Keratinocyte (primary cell): ENCODE results near the gene OR56A5. TPM values are rescaled to one million over a fixed set of nuclear protein-coding genes. Genes with fewer than 3 reads are reported as not detected.

Source experiments
- DNase-seq: peaks from one replicate; pipeline ENCODE4 v3.0.0-alpha.2; 2011; ENCODE audit warnings: low read depth, missing footprints, low spot score
- FAIRE-seq: peaks from 2 replicates; lab custom pipeline; 2011; peaks lifted over from hg19 to GRCh38; lab: Jason Lieb, UNC
- H2AFZ ChIP-seq: 2 replicates; pipeline ENCODE4 v1.6.0; 2012; ENCODE audit warnings: low read length, control low read depth, inconsistent platforms; ENCODE audit not compliant: control insufficient read depth
- H3K27ac ChIP-seq: 2 replicates; pipeline ENCODE4 v1.5.1; 2011; ENCODE audit warnings: low read length; ENCODE audit not compliant: control insufficient read depth, insufficient read depth
- H3K27me3 ChIP-seq: 3 replicates; pipeline ENCODE4 v1.6.0; 2011; ENCODE audit warnings: low read length; ENCODE audit not compliant: control insufficient read depth, insufficient read depth; ENCODE audit errors: extremely low read depth
- H3K36me3 ChIP-seq, 2 experiments: 2 replicates in 1 of 2; 3 replicates in 1 of 2; pipeline ENCODE4 v1.5.1; 2011; ENCODE audit warnings: low read length in 2 of 2, mild to moderate bottlenecking in 1 of 2; ENCODE audit not compliant: control insufficient read depth in 2 of 2, insufficient read depth in 2 of 2; ENCODE audit errors: extremely low read depth in 1 of 2
- H3K4me1 ChIP-seq: 3 replicates; pipeline ENCODE4 v1.5.1; 2011; ENCODE audit warnings: low read length; ENCODE audit not compliant: control insufficient read depth, insufficient read depth; ENCODE audit errors: extremely low read depth
- H3K4me2 ChIP-seq: 3 replicates; pipeline ENCODE4 v1.6.0; 2011; ENCODE audit warnings: low read depth, low read length; ENCODE audit not compliant: control insufficient read depth, insufficient read depth; ENCODE audit errors: extremely low read depth
- H3K4me3 ChIP-seq, 3 experiments: fragments of 200-600 bp in 1 of 3; sonication (generic) in 1 of 3; 2 replicates in 2 of 3; 3 replicates in 1 of 3; pipeline ENCODE4 v1.5.1; 2011 to 2016; ENCODE audit warnings: low read length in 3 of 3, mild to moderate bottlenecking in 3 of 3, control low read depth in 2 of 3, inconsistent platforms in 1 of 3, low read depth in 1 of 3, mixed read lengths in 1 of 3, mixed run types in 1 of 3, moderate library complexity in 1 of 3; ENCODE audit not compliant: control insufficient read depth in 2 of 3, insufficient read depth in 2 of 3; ENCODE audit errors: extremely low read depth in 1 of 3
- H3K79me2 ChIP-seq: 2 replicates; pipeline ENCODE4 v1.6.0; 2012; ENCODE audit warnings: low read length; ENCODE audit not compliant: control insufficient read depth, insufficient read depth
- H3K9ac ChIP-seq: 3 replicates; pipeline ENCODE4 v1.6.0; 2011; ENCODE audit warnings: low read length; ENCODE audit not compliant: control insufficient read depth, insufficient read depth; ENCODE audit errors: extremely low read depth
- H3K9me1 ChIP-seq: 3 replicates; pipeline ENCODE4 v1.6.0; 2011; ENCODE audit warnings: low read length; ENCODE audit not compliant: control insufficient read depth, insufficient read depth; ENCODE audit errors: extremely low read depth
- H3K9me3 ChIP-seq: 2 replicates; pipeline ENCODE4 v1.5.1; 2012; ENCODE audit warnings: low read depth, low read length; ENCODE audit not compliant: control insufficient read depth
- H4K20me1 ChIP-seq: 3 replicates; pipeline ENCODE4 v1.6.0; 2011; ENCODE audit warnings: low read length; ENCODE audit not compliant: control insufficient read depth, insufficient read depth; ENCODE audit errors: extremely low read depth
- EZH2 ChIP-seq: IDR thresholded peaks from one replicate; pipeline ENCODE4 v1.6.1; 2012; ENCODE audit warnings: inconsistent platforms, mild to moderate bottlenecking, low read length, moderate library complexity
- dilution Hi-C: fragments of 300-500 bp; cut with MboI; formaldehyde crosslinking; loops from one replicate; pipeline ENCODE4 v1.7.0; 2020; ENCODE audit warnings: low sequenced_read_pairs; ENCODE audit not compliant: extremely low pct_ligation_motif_present
- polyA plus RNA-seq, 5 experiments: library from polyadenylated mRNA; depleted of rRNA in 3 of 5; stranded (reverse) in 3 of 5; stranded (forward) in 1 of 5; unstranded in 1 of 5; fragments of >200 nt; gene quantifications; 1 replicate in 1 of 5; 2 replicates in 3 of 5; 3 replicates in 1 of 5; pipeline versions ENCODE4 v1.2.1 to v1.2.3, GENCODE V29; 2011 to 2012; ENCODE audit warnings: missing spikeins in 2 of 5, low read depth in 1 of 5, low replicate concordance in 1 of 5
- small RNA-seq, 3 experiments: library from RNA; depleted of rRNA; stranded (forward); fragments of <200 nt; gene quantifications; one replicate each; pipeline ENCODE3, GENCODE V24; 2012; ENCODE audit warnings: low read depth in 3 of 3, low replicate concordance in 1 of 3; ENCODE audit not compliant: insufficient read length in 3 of 3
- TF ChIP-seq, protein P1 (sequence below), 3 experiments: IDR thresholded peaks in 1 of 3; conservative IDR thresholded peaks in 1 of 3; optimal IDR thresholded peaks in 1 of 3; 2 replicates in 2 of 3; 3 replicates in 1 of 3; pipeline versions ENCODE3 to v1.5.1; 2011; ENCODE audit warnings: low read length in 3 of 3, mild to moderate bottlenecking in 3 of 3, moderate library complexity in 2 of 3, control low read depth in 1 of 3, inconsistent platforms in 1 of 3; ENCODE audit not compliant: insufficient read depth in 2 of 3; ENCODE audit errors: extremely low read depth in 1 of 3

The OR56A5 gene
- polyA plus RNA-seq, 1 donor (not counting 4 experiments of a cell fraction or from before 2014, with no cell fraction given), result not detected

DNA sequence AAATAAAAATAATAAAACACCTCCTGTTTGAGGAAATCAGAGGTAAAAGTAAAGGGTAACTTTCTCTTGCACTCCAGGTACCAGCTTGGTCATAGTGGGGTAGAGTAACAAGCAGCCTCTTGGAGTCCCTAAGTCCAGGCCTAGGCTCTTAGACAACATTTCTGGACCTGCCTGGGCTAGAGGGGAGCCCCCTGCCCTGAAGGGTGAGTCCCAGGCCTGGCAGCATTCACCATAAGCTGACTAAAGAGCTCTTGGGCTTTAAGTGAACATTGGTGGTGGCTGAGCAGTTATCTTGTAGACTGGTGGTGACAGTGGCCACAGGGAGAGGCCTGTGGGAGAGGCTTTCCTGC is 44.9 kb downstream of the OR56A5 start:
- Histone ChIP-seq H3K9ac (peak overlapping the region; percentile 15), H3K4me1 (peaks cover 12% of the 10 kb centered on the region), H2AFZ (no peak overlapping the region), H3K4me3 (no peak overlapping the region), H3K79me2 (no peaks in the 10 kb centered on the region), H3K27ac (peak overlapping the region; percentile 73), H3K4me2 (no peak overlapping the region), H3K9me3 (no peaks in the 10 kb centered on the region), H4K20me1 (no peaks in the 10 kb centered on the region), H3K9me1 (no peaks in the 10 kb centered on the region), H3K27me3 (no peaks in the 10 kb centered on the region), H3K36me3 (no peaks in the 10 kb centered on the region)
- TF ChIP-seq, protein P1, sequence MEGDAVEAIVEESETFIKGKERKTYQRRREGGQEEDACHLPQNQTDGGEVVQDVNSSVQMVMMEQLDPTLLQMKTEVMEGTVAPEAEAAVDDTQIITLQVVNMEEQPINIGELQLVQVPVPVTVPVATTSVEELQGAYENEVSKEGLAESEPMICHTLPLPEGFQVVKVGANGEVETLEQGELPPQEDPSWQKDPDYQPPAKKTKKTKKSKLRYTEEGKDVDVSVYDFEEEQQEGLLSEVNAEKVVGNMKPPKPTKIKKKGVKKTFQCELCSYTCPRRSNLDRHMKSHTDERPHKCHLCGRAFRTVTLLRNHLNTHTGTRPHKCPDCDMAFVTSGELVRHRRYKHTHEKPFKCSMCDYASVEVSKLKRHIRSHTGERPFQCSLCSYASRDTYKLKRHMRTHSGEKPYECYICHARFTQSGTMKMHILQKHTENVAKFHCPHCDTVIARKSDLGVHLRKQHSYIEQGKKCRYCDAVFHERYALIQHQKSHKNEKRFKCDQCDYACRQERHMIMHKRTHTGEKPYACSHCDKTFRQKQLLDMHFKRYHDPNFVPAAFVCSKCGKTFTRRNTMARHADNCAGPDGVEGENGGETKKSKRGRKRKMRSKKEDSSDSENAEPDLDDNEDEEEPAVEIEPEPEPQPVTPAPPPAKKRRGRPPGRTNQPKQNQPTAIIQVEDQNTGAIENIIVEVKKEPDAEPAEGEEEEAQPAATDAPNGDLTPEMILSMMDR (optimal IDR thresholded peaks at IDR 0.05 in 1 of 3, IDR thresholded peaks at IDR 0.05 in 1 of 3, conservative IDR thresholded peaks at IDR 0.05 in 1 of 3; ENCODE audit: extremely low read depth in 1 of 3, insufficient read depth in 2 of 3, low read length in 3 of 3), result no peak
- no peak for TF ChIP-seq EZH2
- no peak for DNase-seq
- dilution Hi-C loops, result no loop called here
- FAIRE-seq, result no peak

DNA sequence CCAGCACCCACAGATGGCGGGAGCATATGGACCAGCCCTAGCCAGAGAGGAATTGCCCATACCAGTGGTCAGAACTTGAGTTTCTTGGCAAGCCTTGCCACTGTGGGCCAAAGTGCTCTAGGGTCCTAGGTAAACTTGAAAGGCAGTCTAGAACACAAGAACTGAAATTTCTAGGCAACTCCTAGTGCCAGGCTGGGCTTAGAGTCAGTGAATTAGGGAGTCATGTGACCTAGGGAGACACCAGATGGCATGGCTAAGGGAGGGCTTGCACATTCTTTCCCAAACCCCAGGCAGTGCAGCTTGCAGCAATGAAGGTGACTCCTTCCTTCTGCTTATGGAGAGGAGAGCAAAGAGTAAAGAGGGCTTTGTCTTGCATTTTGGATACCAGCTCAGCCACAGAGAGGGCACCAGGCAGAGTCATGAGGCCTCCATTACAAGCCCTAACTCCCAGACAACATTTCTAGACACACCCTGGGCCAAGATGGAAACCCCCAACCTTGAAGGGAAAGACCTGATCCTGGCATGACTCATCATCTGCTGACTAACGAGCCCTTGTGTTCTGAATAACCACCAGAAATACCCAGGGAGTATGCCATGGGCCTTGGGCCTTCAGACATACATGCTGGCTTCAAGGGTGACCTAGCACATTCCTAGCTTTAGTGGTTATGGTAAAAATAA is 45.4 kb downstream of the OR56A5 start:
- Histone ChIP-seq H2AFZ (peak overlapping the region; percentile 54), H3K27ac (peak overlapping the region; percentile 73), H3K36me3 (no peaks in the 10 kb centered on the region), H3K4me1 (peaks cover 12% of the 10 kb centered on the region), H3K4me2 (no peak overlapping the region), H3K9me3 (no peaks in the 10 kb centered on the region), H3K9ac (no peak overlapping the region), H3K9me1 (no peaks in the 10 kb centered on the region), H3K27me3 (no peaks in the 10 kb centered on the region), H3K79me2 (no peaks in the 10 kb centered on the region), H4K20me1 (no peaks in the 10 kb centered on the region), H3K4me3 (no peak overlapping the region)
- FAIRE-seq, result no peak
- peak; percentile 61 for DNase-seq
- dilution Hi-C loops, result no loop called here
- TF ChIP-seq, protein P1 (optimal IDR thresholded peaks at IDR 0.05 in 1 of 3, IDR thresholded peaks at IDR 0.05 in 1 of 3, conservative IDR thresholded peaks at IDR 0.05 in 1 of 3; ENCODE audit: extremely low read depth in 1 of 3, insufficient read depth in 2 of 3, low read length in 3 of 3), result no peak
- TF ChIP-seq EZH2, result no peak

Small RNAs within 50 kb of the gene (small RNA-seq; reads per million reads assigned to genes)
- 0 reads per million in 3 experiments for gene RNA5SP329

Other genes with a start within 250 kb of the OR56A5 start
- 0.04 TPM in 1 of 3 replicates, not detected in the others for gene OR56B1, start 232.0 kb downstream of the OR56A5 start, polyA plus RNA-seq
- 0.23 TPM in 1 of 3 replicates, not detected in the others for gene OR52N4, start 214.3 kb downstream of the OR56A5 start, polyA plus RNA-seq
- not detected in 3 replicates for gene OR52N5, start 185.1 kb downstream of the OR56A5 start, polyA plus RNA-seq
- not detected in 3 replicates for gene OR52N1, start 177.2 kb downstream of the OR56A5 start, polyA plus RNA-seq
- not detected in 3 replicates for gene OR52N2, start 159.6 kb downstream of the OR56A5 start, polyA plus RNA-seq
- gene OR52E6, start 126.6 kb downstream of the OR56A5 start, polyA plus RNA-seq, result not detected in 3 replicates
- not detected in 3 replicates for gene OR52E8, start 110.8 kb downstream of the OR56A5 start, polyA plus RNA-seq
- gene OR52E4, start 87.9 kb downstream of the OR56A5 start, polyA plus RNA-seq, result not detected in 3 replicates
- gene OR52E5, start 75.3 kb downstream of the OR56A5 start, polyA plus RNA-seq, result not detected in 3 replicates
- not detected in 3 replicates for gene OR56A3, start 26.2 kb downstream of the OR56A5 start, polyA plus RNA-seq
- not detected in 3 replicates for gene OR52L1, start 18.5 kb upstream of the OR56A5 start, polyA plus RNA-seq
- not detected in 3 replicates for gene OR56A4, start 38.5 kb upstream of the OR56A5 start, polyA plus RNA-seq
- not detected in 3 replicates for gene OR56A1, start 62.3 kb upstream of the OR56A5 start, polyA plus RNA-seq
- gene OR56B4, start 139.2 kb upstream of the OR56A5 start, polyA plus RNA-seq, result not detected in 3 replicates
- gene OR52B2, start 201.8 kb upstream of the OR56A5 start, polyA plus RNA-seq, result not detected in 3 replicates
- not detected in 3 replicates for gene OR52W1, start 230.7 kb upstream of the OR56A5 start, polyA plus RNA-seq
- gene C11orf42, start 237.1 kb upstream of the OR56A5 start, polyA plus RNA-seq, result not detected in 3 replicates